Activated CD8-positive, alpha-beta memory T cell treated with anti-CD3 and anti-CD28 coated beads, Interleukin-2, amount 10 ng/mL, durations not matched to agents 7 days and 5 days (primary cell): ENCODE data around the gene ULK2. TPM values are rescaled to one million over a fixed set of nuclear protein-coding genes. Genes with fewer than 3 reads are reported as not detected.

Experiments used
- total RNA-seq, 2 experiments: library from RNA; stranded (reverse); gene quantifications; one replicate each; pipeline ENCODE4 v1.2.3, GENCODE V29; 2021

The ULK2 gene
- total RNA-seq, 2 experiments from 2014 or later = 5.3 to 11.2 TPM

Other genes with a start within 250 kb of the ULK2 start
- 10 to 100 TPM; 29.9 to 30.5 TPM for gene ALDH3A2, start 219.2 kb downstream of the ULK2 start, total RNA-seq
- gene SLC47A2, start 151.4 kb downstream of the ULK2 start, total RNA-seq = not detected
- gene ALDH3A1, start 119.6 kb downstream of the ULK2 start, total RNA-seq = under 1 TPM in 1 of 2 experiments, not detected in 1; 0.14 TPM
- gene AKAP10, start 109.9 kb upstream of the ULK2 start, total RNA-seq = 10 to 100 TPM; 34.3 to 44.6 TPM
- gene SPECC1, start 141.4 kb upstream of the ULK2 start, total RNA-seq = 10 to 100 TPM; 11.4 to 17.6 TPM